Right atrium auricular region (tissue), 2 donors: ENCODE results near the gene IFNA10. TPM values are rescaled to one million over a fixed set of nuclear protein-coding genes. Genes with fewer than 3 reads are reported as not detected.
A peak's percentile ranks its signal among the peaks of the same experiment; 100 is the strongest.
"Not testable (repeated sequence)": the region's sequence is repeated elsewhere in the genome, so short reads cannot be mapped to it uniquely, and the experiment has no call there.

Experiments used
- DNase-seq: peaks from one replicate; pipeline ENCODE4 v3.0.0-alpha.2; 2019; ENCODE audit warnings: low spot score
- H3K27ac ChIP-seq, 2 donors: fragments of 200-600 bp; sonication (generic); 1 replicate in 1 of 2; 2 replicates in 1 of 2; pipeline ENCODE4 v1.5.1; 2016 to 2019
- H3K27me3 ChIP-seq, 2 donors: fragments of 200-600 bp; sonication (generic); one replicate each; pipeline versions ENCODE4 v1.5.1 to v1.6.0; 2017 to 2019
- H3K36me3 ChIP-seq: fragments of 200-600 bp; sonication (generic); one replicate; pipeline ENCODE4 v1.5.1; 2016
- H3K4me1 ChIP-seq, 2 donors: fragments of 200-600 bp; sonication (generic); one replicate each; pipeline versions ENCODE4 v1.5.1 to v1.6.0; 2017 to 2019
- H3K4me3 ChIP-seq, 2 donors: fragments of 200-600 bp; sonication (generic); 1 replicate in 1 of 2; 2 replicates in 1 of 2; pipeline ENCODE4 v1.5.1; 2017 to 2019; ENCODE audit warnings: mild to moderate bottlenecking in 1 of 2, moderate library complexity in 1 of 2
- H3K9me3 ChIP-seq, 2 donors: fragments of 200-600 bp; sonication (generic); one replicate each; pipeline ENCODE4 v1.5.1; 2019
- CTCF ChIP-seq, 2 donors: fragments of 200-600 bp; sonication (generic); IDR thresholded peaks; one replicate each; pipeline ENCODE4 v1.5.1; 2019; ENCODE audit warnings: antibody characterized with exemption in 2 of 2
- total RNA-seq, 2 donors: library from RNA; depleted of rRNA; stranded (reverse); fragments of >200 nt; gene quantifications; one replicate each; pipeline ENCODE4 v1.1.0, GENCODE V29; 2016

IFNA10 gene
- total RNA-seq, 2 donors from 2014 or later, result not detected

- H3K36me3 ChIP-seq, H3K27ac ChIP-seq, H3K4me1 ChIP-seq, H3K4me3 ChIP-seq, DNase-seq, H3K27me3 ChIP-seq, H3K9me3 ChIP-seq: not testable (repeated sequence)
- TF ChIP-seq CTCF (IDR thresholded peaks at IDR 0.05), result peak in 1 of 2 donors; percentile 33
Measured at GRCh38 chr9:21182810-21183736, 23.9 kb downstream of the IFNA10 start.

DNA sequence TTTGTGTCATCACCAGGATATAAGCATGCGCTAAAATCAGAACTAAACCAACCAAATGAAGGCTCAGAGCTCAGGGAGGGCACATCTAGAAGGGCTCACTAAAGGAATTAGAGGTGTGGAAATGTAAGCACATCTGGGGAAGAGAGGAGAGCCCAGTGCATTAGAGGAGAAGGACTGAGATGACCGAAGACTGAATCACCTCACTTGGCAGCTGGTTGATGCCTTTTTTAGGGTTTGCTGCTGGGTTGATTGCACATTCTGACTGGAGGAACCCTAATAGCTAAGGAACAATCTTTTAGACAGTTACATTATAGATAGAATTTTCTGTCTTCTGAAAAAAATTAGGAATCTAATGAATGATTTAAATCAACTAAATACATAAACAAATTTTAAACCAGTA, 32.3 kb downstream of the IFNA10 start:
- Histone ChIP-seq H3K36me3 (no peaks in the 10 kb centered on the region), H3K27me3 (no peaks in the 10 kb centered on the region), H3K4me1 (no peaks in the 10 kb centered on the region), H3K27ac (no peak overlapping the region), H3K9me3 (no peaks in the 10 kb centered on the region), H3K4me3 (no peak overlapping the region)
- TF ChIP-seq CTCF (IDR thresholded peaks at IDR 0.05), result no peak
- DNase-seq, result no peak

DNA sequence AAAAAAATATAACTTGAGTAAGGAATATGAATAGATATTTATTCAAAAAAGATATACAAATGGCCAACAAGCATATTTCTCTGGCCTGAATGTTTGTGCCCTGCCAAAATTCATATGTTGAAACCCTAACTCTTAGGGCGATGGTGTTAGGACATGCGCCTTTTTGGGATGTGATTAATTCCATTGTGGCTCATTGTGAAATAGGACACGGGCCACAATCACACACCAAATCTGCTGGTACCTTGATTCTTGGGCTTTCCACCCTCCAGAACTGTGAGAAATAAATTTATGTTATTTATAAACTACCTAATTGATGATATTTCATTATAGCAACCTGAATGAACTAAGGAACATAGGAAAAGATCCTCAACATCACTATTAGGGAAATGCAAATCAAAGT, 34.8 kb downstream of the IFNA10 start:
- H3K9me3 ChIP-seq, result no peaks in the 10 kb centered on the region
- no peak overlapping the region for H3K27ac ChIP-seq
- no peak for DNase-seq
- no peaks in the 10 kb centered on the region for H3K36me3 ChIP-seq
- H3K27me3 ChIP-seq, result no peaks in the 10 kb centered on the region
- H3K4me1 ChIP-seq, result no peaks in the 10 kb centered on the region
- no peak for TF ChIP-seq CTCF (IDR thresholded peaks at IDR 0.05)
- no peak overlapping the region for H3K4me3 ChIP-seq

DNA sequence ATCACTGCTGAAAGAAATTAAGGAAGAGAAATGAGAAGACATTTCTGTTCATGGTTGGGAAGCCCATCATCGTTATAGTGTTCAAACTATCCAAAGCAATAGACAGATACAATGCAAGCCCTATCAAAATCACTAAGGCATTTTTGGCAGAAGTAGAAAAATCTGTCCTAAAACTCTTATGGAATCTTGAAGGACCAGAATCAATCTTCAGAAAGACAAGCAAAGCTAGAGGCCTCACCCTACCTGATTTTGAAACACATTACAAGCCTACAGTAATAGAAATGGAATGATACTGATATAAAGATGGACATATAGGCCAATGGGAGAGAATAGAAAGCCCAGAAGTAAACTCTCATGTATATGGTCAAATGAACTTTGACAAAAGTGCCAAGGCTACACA, 35.6 kb downstream of the IFNA10 start:
- H3K9me3 ChIP-seq, result no peaks in the 10 kb centered on the region
- no peaks in the 10 kb centered on the region for H3K4me1 ChIP-seq
- no peak for DNase-seq
- no peak overlapping the region for H3K27ac ChIP-seq
- H3K36me3 ChIP-seq, result no peaks in the 10 kb centered on the region
- TF ChIP-seq CTCF (IDR thresholded peaks at IDR 0.05), result no peak
- no peaks in the 10 kb centered on the region for H3K27me3 ChIP-seq
- H3K4me3 ChIP-seq, result no peak overlapping the region

DNA sequence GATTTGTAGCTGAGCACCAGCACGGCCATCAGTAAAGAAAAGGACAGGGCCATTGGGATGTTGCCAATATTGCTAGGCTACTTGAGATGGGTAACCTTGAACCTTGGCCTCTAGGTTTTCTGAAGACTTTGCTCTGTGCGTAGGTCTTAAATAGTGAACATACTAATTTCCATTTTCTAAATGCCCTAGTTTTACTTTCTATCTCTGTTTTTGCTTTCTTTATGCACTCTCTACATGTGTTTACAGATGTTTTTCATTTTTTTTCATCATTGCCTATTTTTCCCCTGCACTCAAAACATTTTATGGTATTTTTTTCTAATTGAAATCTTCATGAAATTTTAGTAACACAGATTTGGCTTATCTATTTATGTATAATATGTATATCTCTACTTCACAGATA, 40.4 kb downstream of the IFNA10 start, which contains the start of gene IFNA21:
Gene IFNA21, minus strand, starts transcription at position 101 of the 400 bp plus-strand sequence. Its CDS starts 48 bp downstream, at position 53.
- not testable (repeated sequence) for H3K4me1 ChIP-seq, H3K4me3 ChIP-seq, DNase-seq, H3K9me3 ChIP-seq, H3K36me3 ChIP-seq, H3K27me3 ChIP-seq, H3K27ac ChIP-seq

- Histone ChIP-seq H3K27ac (no peak overlapping the region), H3K4me3 (no peak overlapping the region), H3K27me3 (no peaks in the 10 kb centered on the region), H3K36me3 (no peaks in the 10 kb centered on the region), H3K4me1 (no peaks in the 10 kb centered on the region), H3K9me3 (no peaks in the 10 kb centered on the region)
- TF ChIP-seq CTCF (IDR thresholded peaks at IDR 0.05), result no peak
- no peak for DNase-seq
Measured at GRCh38 chr9:21165516-21165915, 41.4 kb downstream of the IFNA10 start.
